ENCODE measurements around the gene CEBPZ.
A peak's percentile ranks its signal among the peaks of the same experiment; 100 is the strongest.
"Not testable (repeated sequence)": the region's sequence is repeated elsewhere in the genome, so short reads cannot be mapped to it uniquely, and the experiment has no call there.

CEBPZ gene

GRCh38 chr2:37211939-37212338 lies 19.5 kb downstream of the CEBPZ start:
- DNase-seq, result no peak

- DNase-seq, result no peak
These were observed 20.2 kb downstream of the CEBPZ start for GRCh38 chr2:37211212-37211611.

- not testable (repeated sequence) for DNase-seq
These were observed 24.6 kb downstream of the CEBPZ start for GRCh38 chr2:37206760-37207159.

- DNase-seq, result no peak
These were observed 25.6 kb downstream of the CEBPZ start for GRCh38 chr2:37205689-37206341.

- DNase-seq, result not testable (repeated sequence)
These were observed 26.2 kb downstream of the CEBPZ start for GRCh38 chr2:37205071-37205661.

- no peak for DNase-seq
These were observed 27.7 kb downstream of the CEBPZ start for GRCh38 chr2:37203708-37204107.

- no peak for DNase-seq
These were observed 29.6 kb downstream of the CEBPZ start for GRCh38 chr2:37201766-37202165.

GRCh38 chr2:37201208-37201607 lies 30.2 kb downstream of the CEBPZ start:
- no peak for DNase-seq

GRCh38 chr2:37198681-37199065 lies 32.7 kb downstream of the CEBPZ start:
- no peak for DNase-seq

- peak; percentile 83 for DNase-seq
These were observed 34.8 kb downstream of the CEBPZ start, which contains the start of gene CEBPZOS for GRCh38 chr2:37196320-37197195. TSS of gene CEBPZOS (plus strand) at chr2:37196496. CDS start at chr2:37199705, 3,209 bp downstream.

- not testable (repeated sequence) for DNase-seq
These were observed 35.5 kb downstream of the CEBPZ start for GRCh38 chr2:37195862-37196319.

- DNase-seq, result no peak
These were observed 38.8 kb downstream of the CEBPZ start for GRCh38 chr2:37192551-37192950.

GRCh38 chr2:37191747-37192146 lies 39.6 kb downstream of the CEBPZ start:
- no peak for DNase-seq

- no peak for DNase-seq
These were observed 40.1 kb downstream of the CEBPZ start for GRCh38 chr2:37191253-37191652.

- DNase-seq, result no peak
These were observed 41.1 kb downstream of the CEBPZ start for GRCh38 chr2:37190290-37190689.

- no peak for DNase-seq
These were observed 41.8 kb downstream of the CEBPZ start for GRCh38 chr2:37189452-37190153.

GRCh38 chr2:37188570-37188969 lies 42.8 kb downstream of the CEBPZ start, which contains the start of gene SULT6B1:
TSS of gene SULT6B1 (minus strand) at chr2:37188670. CDS start at chr2:37188640, 30 bp downstream.
- DNase-seq, result no peak

GRCh38 chr2:37181726-37182684 lies 49.4 kb downstream of the CEBPZ start:
- DNase-seq, result no peak

- no peak for DNase-seq
These were observed 50.8 kb downstream of the CEBPZ start for GRCh38 chr2:37180640-37181039.

- DNase-seq, result no peak
These were observed 51.3 kb downstream of the CEBPZ start for GRCh38 chr2:37180006-37180639.

- no peak for DNase-seq
These were observed 57.7 kb downstream of the CEBPZ start for GRCh38 chr2:37173741-37174140.
